D341Med (cell line): ENCODE measurements around the gene DOC2B.
"Not testable (repeated sequence)": the region's sequence is repeated elsewhere in the genome, so short reads cannot be mapped to it uniquely, and the experiment has no call there.

Experiments used
- DNase-seq: peaks from one replicate; pipeline ENCODE4 v3.0.0; 2012; ENCODE audit warnings: low spot score

DOC2B gene

GRCh38 chr17:210402-210801 lies 29.0 kb upstream of the DOC2B start:
- DNase-seq = no peak

- DNase-seq = no peak
Measured at GRCh38 chr17:208429-208828, 27.0 kb upstream of the DOC2B start.

- no peak for DNase-seq
Measured at GRCh38 chr17:207775-208174, 26.3 kb upstream of the DOC2B start.

GRCh38 chr17:206941-207560 lies 25.6 kb upstream of the DOC2B start:
- no peak for DNase-seq

- not testable (repeated sequence) for DNase-seq
Measured at GRCh38 chr17:206484-206883, 25.0 kb upstream of the DOC2B start.

- no peak for DNase-seq
Measured at GRCh38 chr17:205817-206216, 24.4 kb upstream of the DOC2B start.

GRCh38 chr17:205148-205669 lies 23.8 kb upstream of the DOC2B start:
- no peak for DNase-seq

GRCh38 chr17:204427-205147 lies 23.1 kb upstream of the DOC2B start:
- no peak for DNase-seq

- DNase-seq = no peak
Measured at GRCh38 chr17:202501-202951, 21.1 kb upstream of the DOC2B start.

- not testable (repeated sequence) for DNase-seq
Measured at GRCh38 chr17:201736-202135, 20.3 kb upstream of the DOC2B start.

GRCh38 chr17:201257-201656 lies 19.8 kb upstream of the DOC2B start:
- not testable (repeated sequence) for DNase-seq

GRCh38 chr17:200586-200985 lies 19.1 kb upstream of the DOC2B start:
- no peak for DNase-seq

- DNase-seq = no peak
Measured at GRCh38 chr17:199806-200545, 18.5 kb upstream of the DOC2B start.

GRCh38 chr17:199191-199604 lies 17.7 kb upstream of the DOC2B start:
- no peak for DNase-seq

- not testable (repeated sequence) for DNase-seq
Measured at GRCh38 chr17:198225-198624, 16.8 kb upstream of the DOC2B start.

- no peak for DNase-seq
Measured at GRCh38 chr17:197352-197751, 15.9 kb upstream of the DOC2B start.

- DNase-seq = no peak
Measured at GRCh38 chr17:194828-195602, 13.6 kb upstream of the DOC2B start.

GRCh38 chr17:193841-194806 lies 12.7 kb upstream of the DOC2B start:
- no peak for DNase-seq

GRCh38 chr17:193426-193810 lies 12.0 kb upstream of the DOC2B start:
- no peak for DNase-seq

GRCh38 chr17:192666-193425 lies 11.4 kb upstream of the DOC2B start:
- DNase-seq = no peak
